ENCODE data around the gene SRGAP1.

The SRGAP1 gene

DNA sequence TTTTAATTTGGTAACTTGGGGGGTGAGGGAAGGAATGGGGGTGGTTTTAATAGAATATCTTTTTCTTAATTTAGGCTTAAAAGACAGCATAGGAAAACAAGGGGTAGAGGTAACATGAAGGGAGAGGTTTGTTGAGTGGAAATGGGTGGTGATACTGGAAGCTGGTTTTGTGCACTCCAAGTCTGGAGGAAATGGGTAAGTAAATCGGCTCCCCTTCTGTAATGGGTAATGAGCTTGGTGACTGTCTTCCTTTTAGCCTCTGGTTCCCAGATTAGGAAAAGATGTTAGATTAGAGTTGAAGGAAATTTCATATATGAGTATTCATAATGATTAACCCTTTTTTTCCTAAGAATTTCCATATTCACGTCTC is 122.1 kb downstream of the SRGAP1 start:
- no peak for DNase-seq (ENCODE audit: low read depth in 2 of 2)

DNA sequence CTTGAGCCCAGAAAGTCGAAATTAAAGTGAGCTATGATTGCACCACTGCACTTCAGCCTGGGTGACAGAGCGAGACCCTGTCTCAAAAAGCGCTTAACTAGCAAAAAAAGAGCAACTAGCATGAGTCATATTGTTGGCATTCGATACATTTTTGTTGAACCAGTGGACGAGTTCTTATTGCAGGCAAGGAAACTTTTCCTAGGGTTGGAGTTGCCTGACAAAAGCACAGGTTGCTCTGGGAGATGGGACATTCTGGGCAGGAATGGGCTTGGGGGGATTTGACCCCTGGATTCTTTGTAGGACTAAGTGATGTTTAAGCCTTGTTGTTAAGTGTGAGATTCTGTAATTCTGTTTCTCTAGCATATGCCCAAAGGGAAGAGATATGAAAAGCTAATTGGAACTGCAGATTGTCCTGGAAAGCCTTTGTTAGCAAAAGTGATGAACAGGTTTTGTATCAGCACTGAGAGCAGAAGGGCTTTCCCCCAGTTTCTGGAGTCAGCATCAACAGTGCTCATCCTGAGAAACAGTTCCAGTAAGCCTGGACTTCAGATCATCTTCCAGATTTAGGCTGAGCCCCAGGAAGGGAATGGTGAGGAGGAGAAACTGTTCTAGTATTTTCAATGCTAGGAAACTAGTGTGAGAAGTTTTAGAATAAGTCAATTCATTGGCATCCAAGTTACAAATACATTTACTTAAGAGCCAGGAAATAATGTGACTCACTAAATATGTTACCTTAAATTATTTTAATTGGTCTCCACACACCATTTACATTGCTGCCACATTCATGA is 123.1 kb downstream of the SRGAP1 start:
- no peak for DNase-seq (ENCODE audit: low read depth in 2 of 2)

DNA sequence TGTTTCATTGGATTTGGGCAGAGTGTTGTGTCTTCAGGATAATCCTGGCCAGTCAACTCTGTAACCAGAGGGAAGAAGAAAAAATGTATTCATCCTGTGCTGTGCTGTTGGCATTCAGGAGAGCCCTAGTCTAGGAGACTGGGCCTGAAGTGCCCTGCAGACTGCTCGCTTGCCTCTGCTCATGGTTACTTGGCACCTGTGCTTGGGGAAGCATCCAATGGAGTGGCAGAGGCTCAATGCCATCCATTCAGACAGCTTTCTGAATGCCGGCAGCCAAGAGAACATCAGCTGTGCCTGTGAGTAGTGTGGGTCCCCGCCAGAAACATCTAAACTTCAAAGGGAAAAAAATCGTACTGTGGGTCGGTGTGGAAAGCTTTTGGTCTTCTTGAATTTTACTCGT is 124.2 kb downstream of the SRGAP1 start:
- DNase-seq (ENCODE audit: low read depth in 2 of 2) = no peak

DNA sequence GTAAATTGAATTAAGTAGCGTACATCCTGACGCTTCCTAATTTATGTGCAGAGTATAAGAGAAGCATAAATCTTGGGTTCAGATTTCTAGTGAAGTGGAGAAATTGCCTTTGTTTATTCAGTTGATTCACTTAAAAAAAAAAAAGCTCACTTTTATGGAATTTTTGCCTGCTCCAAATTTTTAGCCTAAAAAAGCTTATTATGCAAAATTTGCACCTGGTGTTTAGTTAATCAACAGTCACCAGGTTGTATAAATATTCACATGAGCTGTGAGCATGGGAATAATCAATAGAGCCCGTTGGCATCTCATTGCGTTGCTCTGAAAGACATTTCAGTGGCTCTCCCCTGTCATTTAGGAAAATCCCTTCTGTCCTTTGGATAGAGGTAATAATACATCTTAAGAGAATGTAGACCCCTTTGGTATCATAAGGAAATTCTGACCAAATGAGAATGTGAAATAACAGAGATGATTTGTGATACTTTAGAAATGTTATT is 132.4 kb downstream of the SRGAP1 start:
- DNase-seq (ENCODE audit: low read depth in 2 of 2) = no peak

DNA sequence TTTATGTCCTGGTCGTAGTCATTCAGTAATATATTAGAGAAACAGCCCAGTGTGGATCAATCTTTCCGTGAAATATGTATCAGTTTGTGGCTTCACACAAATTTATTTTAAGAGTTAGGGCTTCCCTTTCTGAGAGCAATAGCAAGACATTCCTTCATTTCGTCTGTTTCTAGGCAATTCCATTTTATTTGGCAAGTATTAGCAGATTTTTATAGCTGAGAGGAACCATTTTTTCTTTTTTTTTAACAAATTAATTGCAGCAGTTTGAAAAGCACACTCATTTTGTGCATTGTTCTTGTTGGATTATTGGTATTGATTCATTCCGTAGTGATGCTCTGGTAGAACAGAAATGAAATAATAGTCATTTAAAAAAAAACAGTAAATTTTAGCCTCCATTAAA is 132.9 kb downstream of the SRGAP1 start:
- no peak for DNase-seq (ENCODE audit: low read depth in 2 of 2)

DNA sequence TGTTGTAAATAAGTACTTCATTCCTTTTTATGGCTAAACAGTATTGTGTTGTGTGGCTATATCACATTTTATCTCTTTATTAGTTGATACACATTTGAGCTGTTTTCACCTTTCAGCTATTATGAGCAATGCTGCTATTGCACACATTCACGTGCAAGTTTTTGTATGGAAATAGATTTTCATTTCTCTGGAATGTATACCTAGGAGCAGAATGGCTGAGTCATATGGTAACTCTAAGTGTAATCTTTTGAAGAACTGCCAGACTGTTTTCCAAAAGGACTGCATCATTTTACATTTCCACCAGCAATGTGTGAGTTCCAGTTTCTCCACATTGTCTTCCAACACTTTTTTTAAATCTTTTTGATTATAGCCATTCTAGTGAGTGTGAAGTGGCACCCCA is 134.0 kb downstream of the SRGAP1 start:
- DNase-seq (ENCODE audit: low read depth in 2 of 2) = no peak

DNA sequence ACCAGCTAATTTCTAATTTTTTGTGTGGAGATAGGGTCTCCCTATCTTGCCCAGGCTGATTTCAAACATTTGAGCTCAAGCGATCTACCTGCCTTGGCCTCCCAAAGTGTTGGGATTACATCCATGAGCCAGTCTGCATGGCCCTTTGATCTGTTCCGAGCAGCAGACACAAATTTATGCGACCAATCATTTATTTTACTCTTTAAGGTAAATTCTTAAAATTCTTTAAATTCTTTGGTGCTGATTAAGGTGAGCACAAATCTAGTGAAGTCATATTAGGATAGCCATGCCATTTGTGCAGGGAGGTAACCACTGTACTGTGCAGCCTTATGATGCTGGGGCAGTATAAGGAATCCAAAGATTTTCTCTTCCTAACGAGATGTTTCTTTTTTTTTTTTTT is 135.7 kb downstream of the SRGAP1 start:
- DNase-seq (ENCODE audit: low read depth in 2 of 2) = no peak

DNA sequence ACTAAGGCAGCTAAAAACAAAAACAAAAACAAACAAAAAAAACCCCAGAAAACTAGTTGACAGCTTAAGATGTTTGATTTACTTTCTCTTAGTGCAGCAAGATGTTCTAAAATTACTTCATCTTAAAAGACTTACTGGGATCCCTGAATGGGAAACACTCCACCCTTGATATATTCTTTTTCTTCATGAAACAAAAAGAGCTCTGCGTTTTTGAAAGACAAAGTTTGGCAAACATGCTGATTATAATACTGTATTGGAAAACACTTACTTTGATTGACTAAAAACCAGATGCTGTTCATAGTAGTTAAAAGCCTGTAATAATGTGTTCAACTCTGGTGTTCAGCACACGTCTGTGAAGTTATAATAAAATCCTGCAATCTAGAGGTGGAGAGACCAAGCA is 136.8 kb downstream of the SRGAP1 start:
- no peak for DNase-seq (ENCODE audit: low read depth in 2 of 2)

DNA sequence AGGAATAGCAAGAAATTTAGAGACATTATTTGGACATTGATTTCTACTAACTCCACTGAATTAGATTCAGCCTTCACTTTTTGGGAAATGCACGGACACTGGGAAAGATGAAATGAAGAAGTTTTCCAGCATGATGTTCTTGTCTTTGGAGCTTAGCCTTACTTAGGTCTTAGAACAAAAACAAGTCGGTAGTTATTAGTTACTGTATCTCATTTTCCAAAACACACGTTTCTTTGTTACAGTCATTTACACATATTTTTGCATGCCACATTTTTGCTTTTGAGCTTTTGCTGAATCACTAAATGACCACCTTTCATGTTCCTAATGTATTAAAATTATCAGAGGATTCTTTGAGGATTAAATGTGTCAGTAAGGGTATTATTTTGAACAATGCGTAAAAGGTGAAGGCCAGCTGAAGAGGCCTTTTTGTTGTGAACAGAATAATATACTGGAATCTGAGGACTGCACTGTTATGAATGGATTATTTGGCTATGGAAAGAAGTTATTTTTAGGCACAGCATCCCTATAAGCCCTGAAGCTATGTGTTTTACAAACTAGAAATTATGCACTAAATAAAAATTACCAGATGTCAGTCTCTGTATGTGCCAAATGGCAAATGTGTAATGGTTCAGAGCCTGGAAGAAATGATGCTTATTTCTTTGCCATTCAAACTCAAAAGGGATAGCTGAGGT is 138.2 kb downstream of the SRGAP1 start:
- DNase-seq (ENCODE audit: low read depth in 2 of 2) = no peak

DNA sequence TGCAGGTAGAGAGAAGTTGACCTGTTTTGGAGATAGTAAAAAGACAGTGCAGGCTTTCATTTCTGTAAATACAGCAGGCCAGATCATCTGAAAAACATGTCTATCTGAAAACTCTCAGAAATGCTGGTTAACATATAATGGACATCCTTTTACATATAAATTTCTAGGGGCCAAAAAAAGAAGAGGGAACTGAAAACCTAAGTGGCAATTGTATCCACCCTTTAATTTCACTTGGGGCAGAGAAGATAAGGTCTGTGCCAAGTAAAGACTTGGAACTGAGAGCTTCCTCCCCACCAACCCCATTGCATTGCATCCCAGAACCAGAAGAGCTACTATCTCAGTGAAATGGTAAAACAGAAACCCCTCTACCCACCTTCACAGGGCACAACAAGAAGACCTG is 141.0 kb downstream of the SRGAP1 start:
- DNase-seq (ENCODE audit: low read depth in 2 of 2) = no peak

DNA sequence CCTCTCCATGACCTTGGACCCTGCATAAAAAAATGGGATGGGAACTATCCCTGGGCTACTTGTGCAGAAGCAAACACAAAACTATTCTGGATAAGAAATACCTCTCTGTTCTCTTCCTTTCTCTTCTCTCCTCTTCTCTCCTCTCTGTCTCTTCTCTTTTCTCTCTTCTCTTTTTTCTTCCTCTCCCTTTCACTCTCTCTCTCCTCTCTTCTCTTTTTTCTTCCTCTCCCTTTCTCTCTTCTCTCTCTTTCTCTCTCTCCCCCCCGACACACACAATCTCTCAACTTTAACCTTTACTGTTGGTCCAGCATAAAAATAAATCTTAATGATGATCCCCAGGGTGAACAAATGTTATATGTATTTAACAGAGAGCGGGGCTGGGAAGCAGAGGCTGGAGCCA is 141.4 kb downstream of the SRGAP1 start:
- DNase-seq (ENCODE audit: low read depth in 2 of 2) = no peak

DNA sequence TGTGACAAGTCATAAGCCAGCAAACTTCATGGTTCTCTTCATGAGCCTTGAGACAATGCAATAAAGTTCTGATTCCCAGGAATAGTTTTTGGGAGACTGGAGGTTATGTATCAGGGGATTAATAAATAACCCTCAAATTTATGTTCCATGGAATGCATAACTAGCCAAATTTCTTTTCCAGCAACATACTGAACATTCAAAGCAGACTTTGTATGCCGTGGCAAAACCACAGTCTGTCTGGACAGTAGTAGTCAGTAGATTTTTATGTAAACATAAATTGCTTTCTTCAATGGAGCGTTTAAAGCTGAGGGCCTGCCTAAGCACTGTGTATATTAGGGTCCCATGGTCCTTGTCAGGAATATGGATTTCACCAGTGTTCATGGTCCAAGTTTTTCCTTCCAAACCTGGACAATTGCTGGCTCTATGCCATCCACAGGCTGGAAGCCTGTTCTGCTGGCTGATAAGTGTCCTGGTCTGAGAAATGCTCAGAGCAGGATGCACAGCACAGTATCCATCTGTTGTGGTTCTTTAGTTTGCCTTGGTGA is 144.9 kb downstream of the SRGAP1 start:
- DNase-seq (ENCODE audit: low read depth in 2 of 2) = no peak

DNA sequence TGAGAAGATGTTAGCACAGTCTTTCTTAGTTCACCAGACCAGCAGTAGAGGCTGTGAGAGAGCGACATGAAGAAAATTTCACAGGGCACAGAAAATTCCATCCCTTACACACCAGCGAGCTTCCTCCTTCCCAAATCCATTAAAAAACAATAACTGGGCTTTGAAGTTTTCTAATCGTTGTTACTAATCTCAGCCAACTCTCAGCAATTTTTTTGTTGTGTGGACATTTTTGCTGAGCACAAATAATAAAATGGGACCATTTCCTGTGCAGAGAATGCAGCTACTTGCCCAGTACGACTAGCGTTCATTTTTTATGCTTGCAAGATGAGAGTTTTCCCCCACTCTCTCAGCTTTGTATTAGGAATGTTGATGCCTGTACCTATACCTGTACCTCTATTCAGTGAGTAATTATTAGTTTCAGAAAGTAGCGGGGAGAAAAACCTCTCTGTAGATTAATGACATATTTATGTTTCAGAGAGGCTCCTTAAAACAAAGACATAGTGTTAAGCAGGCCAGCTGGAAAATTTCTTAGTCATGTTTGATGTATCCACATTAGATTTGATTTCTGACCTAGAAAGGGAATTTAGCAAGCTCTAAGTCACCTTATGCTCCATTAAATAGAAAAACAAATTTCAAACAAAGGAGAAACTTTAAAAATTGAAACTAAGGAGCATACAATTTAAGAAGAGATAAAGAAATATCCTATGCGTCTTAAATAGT is 146.5 kb downstream of the SRGAP1 start:
- no peak for DNase-seq (ENCODE audit: low read depth in 2 of 2)

DNA sequence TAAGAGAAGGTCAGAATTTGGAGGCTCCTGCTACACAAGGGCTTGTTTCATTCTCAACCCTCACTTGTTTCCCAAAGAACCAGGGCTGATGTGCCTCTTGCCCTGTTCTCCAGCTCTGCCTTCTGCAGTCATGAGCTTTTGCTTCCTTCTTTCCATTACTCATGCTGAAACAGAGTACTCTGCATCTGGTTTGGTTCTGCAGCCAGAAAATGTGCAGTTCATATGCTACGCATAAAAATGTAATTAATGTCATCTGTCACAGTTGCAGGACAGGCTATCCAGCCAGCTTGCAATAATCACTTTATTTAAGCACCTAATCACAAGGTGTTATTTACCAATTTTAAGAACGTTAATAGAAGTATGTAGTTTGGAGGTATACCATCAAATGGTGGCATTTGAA is 150.2 kb downstream of the SRGAP1 start:
- DNase-seq (ENCODE audit: low read depth in 2 of 2) = no peak

DNA sequence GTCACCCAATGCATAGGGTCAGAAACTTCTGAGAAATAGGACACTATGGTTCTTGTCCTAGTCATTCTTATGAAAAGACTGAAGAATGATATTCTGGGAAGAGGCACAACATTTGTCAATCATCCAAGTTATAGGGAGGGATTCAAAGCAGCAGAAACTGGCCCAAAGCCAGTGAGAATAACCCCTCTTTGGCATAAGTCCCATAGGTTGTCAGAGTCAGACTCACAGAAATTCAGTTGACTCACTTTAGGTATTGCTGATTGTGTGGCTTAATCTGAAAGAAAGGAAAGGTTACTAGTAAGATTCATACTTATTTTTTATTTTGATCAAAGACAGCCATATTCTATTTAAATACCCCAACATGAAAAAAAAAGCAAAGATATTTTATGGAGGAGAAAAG is 151.0 kb downstream of the SRGAP1 start:
- DNase-seq (ENCODE audit: low read depth in 2 of 2) = no peak

DNA sequence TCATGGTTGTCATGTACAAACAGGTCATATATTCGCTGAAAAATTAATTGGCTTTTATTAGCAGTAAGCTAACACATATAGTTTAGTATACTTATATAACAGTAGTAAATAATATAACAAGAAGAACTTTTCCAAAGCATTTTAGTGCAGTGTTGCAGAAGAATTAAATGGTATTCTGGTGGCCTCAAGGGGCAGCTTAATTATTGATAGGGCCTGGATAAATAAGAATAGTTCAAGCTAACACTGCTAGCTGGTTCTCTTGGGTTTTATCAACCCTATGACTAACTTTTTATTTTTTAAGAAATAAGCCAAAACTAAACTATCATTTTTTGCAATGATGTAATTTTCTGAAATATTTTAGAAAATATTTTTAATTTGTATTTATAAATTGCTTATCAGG is 152.1 kb downstream of the SRGAP1 start:
- DNase-seq (ENCODE audit: low read depth in 2 of 2) = no peak

DNA sequence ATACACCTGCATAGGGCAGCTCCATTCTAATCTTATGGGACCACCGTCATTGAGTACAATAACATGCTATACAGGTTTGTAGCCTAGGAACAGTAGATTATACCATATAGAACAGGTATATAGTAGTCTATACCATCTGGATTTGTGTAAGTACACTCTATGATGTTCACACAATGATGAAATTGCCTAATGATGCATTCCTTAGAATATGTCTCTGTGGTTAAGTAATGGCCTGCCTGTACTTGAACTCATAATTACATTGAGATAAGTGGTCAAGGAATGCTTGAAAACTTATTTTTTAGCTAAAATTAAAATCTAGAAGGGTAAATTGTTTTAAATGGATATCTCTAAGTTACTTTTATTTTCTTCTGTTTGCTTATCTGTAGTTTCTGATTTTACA is 152.7 kb downstream of the SRGAP1 start:
- DNase-seq (ENCODE audit: low read depth in 2 of 2) = no peak

DNA sequence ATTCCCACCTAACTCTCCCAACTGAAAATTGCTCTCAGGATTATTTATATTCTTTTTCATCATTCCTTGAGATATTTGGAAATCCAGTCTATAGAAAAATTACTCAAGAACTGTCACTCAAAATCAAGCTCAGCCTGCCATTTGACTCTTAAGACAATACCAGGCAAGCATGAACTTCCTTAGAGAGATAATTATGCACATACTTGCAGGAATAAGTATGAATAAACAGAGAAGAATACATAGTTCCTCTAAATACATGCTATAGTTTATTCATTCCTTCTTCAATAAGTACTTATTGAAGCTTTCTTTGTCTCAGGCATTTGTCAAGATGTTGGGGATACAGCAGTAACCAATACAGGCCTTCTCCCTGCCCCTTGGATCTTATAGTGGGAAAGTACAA is 154.1 kb downstream of the SRGAP1 start:
- no peak for DNase-seq (ENCODE audit: low read depth in 2 of 2)

DNA sequence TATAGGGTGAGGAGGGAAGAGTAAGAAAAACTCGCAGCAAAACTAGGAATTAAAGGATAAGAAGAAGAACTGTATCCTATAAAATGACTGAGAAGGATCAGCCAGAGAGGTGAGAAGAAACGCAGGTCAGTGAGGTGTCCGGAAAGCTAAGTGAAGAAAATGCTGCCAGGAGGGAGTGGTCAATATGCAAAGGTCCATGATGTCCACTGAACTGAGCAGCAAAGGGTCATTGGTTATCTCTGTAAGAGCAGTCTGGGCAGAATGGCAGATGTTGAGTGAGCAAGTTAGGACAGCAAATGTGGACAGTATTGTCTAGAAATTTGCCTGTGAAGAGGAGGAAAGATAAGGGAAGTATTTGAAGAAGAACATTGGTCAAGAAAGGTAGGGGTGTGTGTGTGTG is 155.4 kb downstream of the SRGAP1 start:
- DNase-seq (ENCODE audit: low read depth in 2 of 2) = no peak

DNA sequence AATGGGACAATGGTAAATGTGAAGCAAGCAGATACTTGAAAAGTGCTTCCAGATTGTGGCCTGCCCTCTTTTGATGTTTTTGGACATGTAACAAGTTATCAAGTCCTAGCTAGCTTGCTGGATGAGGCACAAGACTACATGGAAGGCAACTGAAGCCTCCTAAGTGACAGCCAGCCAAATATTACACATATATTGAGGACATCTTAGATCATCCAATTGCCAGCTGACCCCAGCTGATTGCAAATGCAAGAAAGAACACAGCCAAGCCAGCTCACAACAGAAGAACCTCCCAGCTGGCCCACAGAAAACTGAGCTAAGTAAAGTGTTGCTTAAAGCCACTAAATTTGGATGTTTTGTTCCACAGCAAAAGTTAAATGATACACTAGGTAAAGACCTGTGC is 156.9 kb downstream of the SRGAP1 start:
- DNase-seq (ENCODE audit: low read depth in 2 of 2) = no peak

DNA sequence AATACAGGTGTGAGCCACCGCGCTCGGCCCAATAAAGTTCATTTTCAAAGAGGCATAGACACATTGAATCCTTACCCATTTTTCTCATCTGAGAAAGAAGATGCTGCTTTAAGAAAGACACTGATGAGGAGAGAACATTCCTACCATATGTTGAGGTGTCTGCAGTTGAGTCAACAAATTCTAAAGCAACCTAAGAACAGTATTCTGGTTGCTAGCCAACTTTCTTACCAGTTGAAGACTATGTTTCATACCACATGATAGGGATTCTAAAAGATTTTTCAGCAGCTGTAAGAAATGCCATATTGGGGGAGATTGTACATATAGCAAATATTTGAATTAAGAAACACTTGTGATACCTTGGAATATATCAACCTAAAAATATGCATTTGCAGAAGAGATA is 160.1 kb downstream of the SRGAP1 start:
- no peak for DNase-seq (ENCODE audit: low read depth in 2 of 2)

DNA sequence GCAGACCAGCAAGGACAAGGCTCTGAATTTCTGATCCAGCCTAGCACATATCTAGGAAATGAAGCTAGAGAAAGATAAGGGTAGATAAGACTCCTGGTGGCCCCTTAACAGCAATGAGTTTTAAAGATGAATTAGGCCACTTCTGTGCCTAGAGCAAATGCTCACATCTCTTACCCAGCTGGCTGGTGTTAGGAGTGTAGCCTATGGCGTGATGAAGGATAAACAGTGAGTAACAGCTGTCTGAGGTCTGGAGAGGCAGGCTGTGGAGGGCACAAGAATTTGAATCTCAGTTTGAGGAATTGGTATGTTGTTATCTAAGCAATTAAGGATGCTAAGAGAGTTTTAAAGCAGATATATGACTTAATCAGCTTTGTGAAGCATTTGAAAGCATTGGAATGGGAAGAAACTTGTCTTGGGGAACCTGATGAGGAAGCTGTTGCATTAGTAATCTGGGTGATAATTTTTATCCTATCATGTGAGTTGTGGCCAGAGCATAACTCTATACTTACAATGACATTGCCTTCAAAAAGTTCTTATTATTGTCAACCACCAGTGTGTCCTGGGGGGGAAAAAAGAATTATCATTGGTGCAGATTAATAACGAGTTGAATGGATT is 161.8 kb downstream of the SRGAP1 start:
- no peak for DNase-seq (ENCODE audit: low read depth in 2 of 2)

Measured in stimulated activated CD4-positive, alpha-beta T cell treated with anti-CD3 and anti-CD28 coated beads, Interleukin-1b, Interleukin-23, amount 100 ng/mL, for 4 hours (primary cell).